ENCODE measurements around the gene KCNK10.

Gene KCNK10

DNA sequence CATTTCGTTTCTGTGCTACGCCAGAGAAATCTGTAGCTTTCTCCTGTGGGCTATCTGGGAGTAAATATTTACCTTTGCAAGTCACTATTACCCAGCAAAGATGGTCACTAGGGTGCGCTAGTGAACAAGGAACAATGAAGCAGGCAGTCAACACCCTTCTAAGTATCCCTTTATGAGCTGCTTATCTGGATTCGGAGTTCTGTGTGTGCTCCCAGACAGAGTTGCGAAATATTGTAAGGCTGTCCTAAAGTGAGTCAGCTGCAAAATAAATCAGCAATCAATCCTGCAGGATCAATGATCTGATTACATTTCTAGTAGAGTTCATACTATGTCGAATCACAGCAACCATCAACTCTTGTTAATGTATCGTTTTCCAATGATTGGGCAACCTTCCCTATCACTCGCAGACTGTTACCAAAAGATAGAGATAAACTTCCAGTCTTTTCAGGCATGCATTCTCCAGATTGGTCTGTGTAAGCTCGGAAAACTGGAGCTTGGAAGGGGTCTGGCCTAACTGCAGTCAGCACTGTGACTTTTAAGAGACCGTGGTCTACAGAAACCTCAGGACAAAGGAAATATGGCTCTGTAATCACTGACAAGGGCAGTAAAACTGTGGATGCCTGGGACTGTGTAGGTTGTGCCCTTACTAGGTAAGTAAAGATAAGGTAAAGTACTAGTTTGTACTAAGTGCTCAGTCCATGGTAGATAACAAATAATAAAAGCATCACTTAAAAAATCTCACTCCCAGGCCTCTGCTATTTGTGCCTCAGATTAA, 133.5 kb downstream of the KCNK10 start (continued):
- TF ChIP-seq ZNF202 (tag by site-specific recombination; IDR thresholded peaks at IDR 0.05; ENCODE audit: borderline replicate concordance) (no peak), ZNF16 (tag by site-specific recombination; IDR thresholded peaks at IDR 0.05; ENCODE audit: low read depth) (no peak), ZNF133 (tag by site-specific recombination; IDR thresholded peaks at IDR 0.05) (no peak), RBAK (tag by site-specific recombination; IDR thresholded peaks at IDR 0.05) (no peak), ZNF785 (tag by site-specific recombination; IDR thresholded peaks at IDR 0.05) (no peak), PRDM1 (tag by site-specific recombination; IDR thresholded peaks at IDR 0.05) (peak; percentile 79), ZNF776 (tag by site-specific recombination; IDR thresholded peaks at IDR 0.05; ENCODE audit: borderline replicate concordance) (no peak), ZNF48 (tag by site-specific recombination; IDR thresholded peaks at IDR 0.05) (no peak), KLF7 (tag by site-specific recombination; IDR thresholded peaks at IDR 0.05; ENCODE audit: borderline replicate concordance) (no peak), ZNF560 (tag by site-specific recombination; IDR thresholded peaks at IDR 0.05; ENCODE audit: borderline replicate concordance) (no peak)
- TF ChIP-seq, protein P1, sequence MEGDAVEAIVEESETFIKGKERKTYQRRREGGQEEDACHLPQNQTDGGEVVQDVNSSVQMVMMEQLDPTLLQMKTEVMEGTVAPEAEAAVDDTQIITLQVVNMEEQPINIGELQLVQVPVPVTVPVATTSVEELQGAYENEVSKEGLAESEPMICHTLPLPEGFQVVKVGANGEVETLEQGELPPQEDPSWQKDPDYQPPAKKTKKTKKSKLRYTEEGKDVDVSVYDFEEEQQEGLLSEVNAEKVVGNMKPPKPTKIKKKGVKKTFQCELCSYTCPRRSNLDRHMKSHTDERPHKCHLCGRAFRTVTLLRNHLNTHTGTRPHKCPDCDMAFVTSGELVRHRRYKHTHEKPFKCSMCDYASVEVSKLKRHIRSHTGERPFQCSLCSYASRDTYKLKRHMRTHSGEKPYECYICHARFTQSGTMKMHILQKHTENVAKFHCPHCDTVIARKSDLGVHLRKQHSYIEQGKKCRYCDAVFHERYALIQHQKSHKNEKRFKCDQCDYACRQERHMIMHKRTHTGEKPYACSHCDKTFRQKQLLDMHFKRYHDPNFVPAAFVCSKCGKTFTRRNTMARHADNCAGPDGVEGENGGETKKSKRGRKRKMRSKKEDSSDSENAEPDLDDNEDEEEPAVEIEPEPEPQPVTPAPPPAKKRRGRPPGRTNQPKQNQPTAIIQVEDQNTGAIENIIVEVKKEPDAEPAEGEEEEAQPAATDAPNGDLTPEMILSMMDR (tag by site-specific recombination; IDR thresholded peaks at IDR 0.05) = peak; percentile 58; the same call in 1 of the 2 replicates
- TF ChIP-seq, protein P2, sequence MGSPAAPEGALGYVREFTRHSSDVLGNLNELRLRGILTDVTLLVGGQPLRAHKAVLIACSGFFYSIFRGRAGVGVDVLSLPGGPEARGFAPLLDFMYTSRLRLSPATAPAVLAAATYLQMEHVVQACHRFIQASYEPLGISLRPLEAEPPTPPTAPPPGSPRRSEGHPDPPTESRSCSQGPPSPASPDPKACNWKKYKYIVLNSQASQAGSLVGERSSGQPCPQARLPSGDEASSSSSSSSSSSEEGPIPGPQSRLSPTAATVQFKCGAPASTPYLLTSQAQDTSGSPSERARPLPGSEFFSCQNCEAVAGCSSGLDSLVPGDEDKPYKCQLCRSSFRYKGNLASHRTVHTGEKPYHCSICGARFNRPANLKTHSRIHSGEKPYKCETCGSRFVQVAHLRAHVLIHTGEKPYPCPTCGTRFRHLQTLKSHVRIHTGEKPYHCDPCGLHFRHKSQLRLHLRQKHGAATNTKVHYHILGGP (tag by site-specific recombination; IDR thresholded peaks at IDR 0.05) = no peak
- TF ChIP-seq, protein P3, sequence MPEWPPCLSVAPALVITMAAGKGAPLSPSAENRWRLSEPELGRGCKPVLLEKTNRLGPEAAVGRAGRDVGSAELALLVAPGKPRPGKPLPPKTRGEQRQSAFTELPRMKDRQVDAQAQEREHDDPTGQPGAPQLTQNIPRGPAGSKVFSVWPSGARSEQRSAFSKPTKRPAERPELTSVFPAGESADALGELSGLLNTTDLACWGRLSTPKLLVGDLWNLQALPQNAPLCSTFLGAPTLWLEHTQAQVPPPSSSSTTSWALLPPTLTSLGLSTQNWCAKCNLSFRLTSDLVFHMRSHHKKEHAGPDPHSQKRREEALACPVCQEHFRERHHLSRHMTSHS (tag by site-specific recombination; IDR thresholded peaks at IDR 0.05) = no peak

DNA sequence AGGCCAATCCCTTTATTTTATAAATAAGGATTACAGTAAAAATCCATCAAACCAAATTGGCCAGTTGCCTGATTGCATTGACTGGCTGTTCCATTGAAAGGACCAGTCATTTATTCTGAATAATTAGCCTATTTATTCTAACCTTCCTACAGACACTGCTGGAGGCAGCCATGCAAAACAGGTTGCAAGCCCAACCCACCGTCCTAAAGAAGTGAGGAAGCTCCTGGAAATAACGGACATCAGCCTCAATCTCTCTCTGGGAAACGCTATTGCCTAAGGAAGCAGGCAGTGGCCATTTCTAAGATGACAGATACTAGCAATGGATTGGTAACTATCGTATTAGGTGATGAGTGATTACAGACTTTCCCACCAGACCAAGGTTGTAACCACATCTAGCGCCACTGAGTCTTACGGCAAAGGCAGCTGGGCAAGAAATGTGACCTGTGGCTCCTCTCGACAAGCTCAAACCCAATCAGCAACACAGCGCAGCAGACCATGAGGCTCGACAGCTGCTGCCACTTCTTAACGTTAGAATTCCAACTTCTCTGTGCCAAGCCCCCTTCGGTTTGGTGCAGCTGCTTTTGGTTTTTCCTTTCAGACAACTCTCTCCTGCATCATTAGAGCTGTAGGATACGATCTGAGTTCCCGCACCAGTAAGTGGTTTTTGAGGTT, 134.2 kb downstream of the KCNK10 start:
- POLR2A ChIA-PET = no interaction called here
- CTCF ChIA-PET = interaction anchor here (0.6 to 5.0 kb wide), 48 partner anchors 10 to 479 kb away, joined by 3 to 58 read pairs (median 4); no protein-coding TSS in a partner anchor
- Histone ChIP-seq H3K4me1 (ENCODE audit: control insufficient read depth, insufficient read depth, low read length) (peaks cover 2% of the 10 kb centered on the region; the same call in 1 of the 2 replicates), H3K27ac (ENCODE audit: extremely low read depth, low read depth, low read length) (no peak overlapping the region), H3K4me3 (ENCODE audit: low read depth, low read length) (peak overlapping the region; percentile 22), H3K9me3 (ENCODE audit: control insufficient read depth, insufficient read depth, low read depth, low read length) (no peaks in the 10 kb centered on the region), H3K36me3 (ENCODE audit: control insufficient read depth in 2 of 2, insufficient read depth in 1 of 2, low read length in 2 of 2) (no peaks in the 10 kb centered on the region)
- TF ChIP-seq ZNF19 (tag by site-specific recombination; IDR thresholded peaks at IDR 0.05; ENCODE audit: low read depth) = no peak
- no peak for TF ChIP-seq GLI4 (tag by site-specific recombination; IDR thresholded peaks at IDR 0.05)
- TF ChIP-seq, protein P4, sequence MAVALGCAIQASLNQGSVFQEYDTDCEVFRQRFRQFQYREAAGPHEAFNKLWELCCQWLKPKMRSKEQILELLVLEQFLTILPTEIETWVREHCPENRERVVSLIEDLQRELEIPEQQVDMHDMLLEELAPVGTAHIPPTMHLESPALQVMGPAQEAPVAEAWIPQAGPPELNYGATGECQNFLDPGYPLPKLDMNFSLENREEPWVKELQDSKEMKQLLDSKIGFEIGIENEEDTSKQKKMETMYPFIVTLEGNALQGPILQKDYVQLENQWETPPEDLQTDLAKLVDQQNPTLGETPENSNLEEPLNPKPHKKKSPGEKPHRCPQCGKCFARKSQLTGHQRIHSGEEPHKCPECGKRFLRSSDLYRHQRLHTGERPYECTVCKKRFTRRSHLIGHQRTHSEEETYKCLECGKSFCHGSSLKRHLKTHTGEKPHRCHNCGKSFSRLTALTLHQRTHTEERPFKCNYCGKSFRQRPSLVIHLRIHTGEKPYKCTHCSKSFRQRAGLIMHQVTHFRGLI (tag by site-specific recombination; IDR thresholded peaks at IDR 0.05) = no peak
- no peak for TF ChIP-seq EGR2 (tag by site-specific recombination; IDR thresholded peaks at IDR 0.05; ENCODE audit: low read depth)
- TF ChIP-seq, protein P5, sequence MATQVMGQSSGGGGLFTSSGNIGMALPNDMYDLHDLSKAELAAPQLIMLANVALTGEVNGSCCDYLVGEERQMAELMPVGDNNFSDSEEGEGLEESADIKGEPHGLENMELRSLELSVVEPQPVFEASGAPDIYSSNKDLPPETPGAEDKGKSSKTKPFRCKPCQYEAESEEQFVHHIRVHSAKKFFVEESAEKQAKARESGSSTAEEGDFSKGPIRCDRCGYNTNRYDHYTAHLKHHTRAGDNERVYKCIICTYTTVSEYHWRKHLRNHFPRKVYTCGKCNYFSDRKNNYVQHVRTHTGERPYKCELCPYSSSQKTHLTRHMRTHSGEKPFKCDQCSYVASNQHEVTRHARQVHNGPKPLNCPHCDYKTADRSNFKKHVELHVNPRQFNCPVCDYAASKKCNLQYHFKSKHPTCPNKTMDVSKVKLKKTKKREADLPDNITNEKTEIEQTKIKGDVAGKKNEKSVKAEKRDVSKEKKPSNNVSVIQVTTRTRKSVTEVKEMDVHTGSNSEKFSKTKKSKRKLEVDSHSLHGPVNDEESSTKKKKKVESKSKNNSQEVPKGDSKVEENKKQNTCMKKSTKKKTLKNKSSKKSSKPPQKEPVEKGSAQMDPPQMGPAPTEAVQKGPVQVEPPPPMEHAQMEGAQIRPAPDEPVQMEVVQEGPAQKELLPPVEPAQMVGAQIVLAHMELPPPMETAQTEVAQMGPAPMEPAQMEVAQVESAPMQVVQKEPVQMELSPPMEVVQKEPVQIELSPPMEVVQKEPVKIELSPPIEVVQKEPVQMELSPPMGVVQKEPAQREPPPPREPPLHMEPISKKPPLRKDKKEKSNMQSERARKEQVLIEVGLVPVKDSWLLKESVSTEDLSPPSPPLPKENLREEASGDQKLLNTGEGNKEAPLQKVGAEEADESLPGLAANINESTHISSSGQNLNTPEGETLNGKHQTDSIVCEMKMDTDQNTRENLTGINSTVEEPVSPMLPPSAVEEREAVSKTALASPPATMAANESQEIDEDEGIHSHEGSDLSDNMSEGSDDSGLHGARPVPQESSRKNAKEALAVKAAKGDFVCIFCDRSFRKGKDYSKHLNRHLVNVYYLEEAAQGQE (tag by site-specific recombination; IDR thresholded peaks at IDR 0.05) = no peak
- TF ChIP-seq, protein P6, sequence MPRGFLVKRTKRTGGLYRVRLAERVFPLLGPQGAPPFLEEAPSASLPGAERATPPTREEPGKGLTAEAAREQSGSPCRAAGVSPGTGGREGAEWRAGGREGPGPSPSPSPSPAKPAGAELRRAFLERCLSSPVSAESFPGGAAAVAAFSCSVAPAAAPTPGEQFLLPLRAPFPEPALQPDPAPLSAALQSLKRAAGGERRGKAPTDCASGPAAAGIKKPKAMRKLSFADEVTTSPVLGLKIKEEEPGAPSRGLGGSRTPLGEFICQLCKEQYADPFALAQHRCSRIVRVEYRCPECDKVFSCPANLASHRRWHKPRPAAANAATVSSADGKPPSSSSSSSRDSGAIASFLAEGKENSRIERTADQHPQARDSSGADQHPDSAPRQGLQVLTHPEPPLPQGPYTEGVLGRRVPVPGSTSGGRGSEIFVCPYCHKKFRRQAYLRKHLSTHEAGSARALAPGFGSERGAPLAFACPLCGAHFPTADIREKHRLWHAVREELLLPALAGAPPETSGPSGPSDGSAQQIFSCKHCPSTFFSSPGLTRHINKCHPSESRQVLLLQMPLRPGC (tag by site-specific recombination; IDR thresholded peaks at IDR 0.05) = no peak
- TF ChIP-seq, protein P7, sequence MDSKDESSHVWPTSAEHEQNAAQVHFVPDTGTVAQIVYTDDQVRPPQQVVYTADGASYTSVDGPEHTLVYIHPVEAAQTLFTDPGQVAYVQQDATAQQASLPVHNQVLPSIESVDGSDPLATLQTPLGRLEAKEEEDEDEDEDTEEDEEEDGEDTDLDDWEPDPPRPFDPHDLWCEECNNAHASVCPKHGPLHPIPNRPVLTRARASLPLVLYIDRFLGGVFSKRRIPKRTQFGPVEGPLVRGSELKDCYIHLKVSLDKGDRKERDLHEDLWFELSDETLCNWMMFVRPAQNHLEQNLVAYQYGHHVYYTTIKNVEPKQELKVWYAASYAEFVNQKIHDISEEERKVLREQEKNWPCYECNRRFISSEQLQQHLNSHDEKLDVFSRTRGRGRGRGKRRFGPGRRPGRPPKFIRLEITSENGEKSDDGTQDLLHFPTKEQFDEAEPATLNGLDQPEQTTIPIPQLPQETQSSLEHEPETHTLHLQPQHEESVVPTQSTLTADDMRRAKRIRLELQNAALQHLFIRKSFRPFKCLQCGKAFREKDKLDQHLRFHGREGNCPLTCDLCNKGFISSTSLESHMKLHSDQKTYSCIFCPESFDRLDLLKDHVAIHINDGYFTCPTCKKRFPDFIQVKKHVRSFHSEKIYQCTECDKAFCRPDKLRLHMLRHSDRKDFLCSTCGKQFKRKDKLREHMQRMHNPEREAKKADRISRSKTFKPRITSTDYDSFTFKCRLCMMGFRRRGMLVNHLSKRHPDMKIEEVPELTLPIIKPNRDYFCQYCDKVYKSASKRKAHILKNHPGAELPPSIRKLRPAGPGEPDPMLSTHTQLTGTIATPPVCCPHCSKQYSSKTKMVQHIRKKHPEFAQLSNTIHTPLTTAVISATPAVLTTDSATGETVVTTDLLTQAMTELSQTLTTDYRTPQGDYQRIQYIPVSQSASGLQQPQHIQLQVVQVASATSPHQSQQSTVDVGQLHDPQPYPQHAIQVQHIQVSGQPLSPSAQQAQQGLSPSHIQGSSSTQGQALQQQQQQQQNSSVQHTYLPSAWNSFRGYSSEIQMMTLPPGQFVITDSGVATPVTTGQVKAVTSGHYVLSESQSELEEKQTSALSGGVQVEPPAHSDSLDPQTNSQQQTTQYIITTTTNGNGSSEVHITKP (tag by site-specific recombination; IDR thresholded peaks at IDR 0.05) = no peak

Data from HEK293 (cell line).